Mucosa of rectum (tissue), 2 donors: ENCODE data around the gene PDE4B.
A peak's percentile ranks its signal among the peaks of the same experiment; 100 is the strongest.

Source experiments
- H3K27ac ChIP-seq, 2 donors: one replicate each; pipeline ENCODE4 v1.7.0; 2013; ENCODE audit warnings: inconsistent platforms in 2 of 2, low read depth in 2 of 2, low read length in 2 of 2
- H3K27me3 ChIP-seq, 2 donors: one replicate each; pipeline ENCODE4 v1.7.0; 2013; ENCODE audit warnings: low read length in 2 of 2; ENCODE audit not compliant: control insufficient read depth in 2 of 2, insufficient read depth in 2 of 2
- H3K36me3 ChIP-seq, 2 donors: one replicate each; pipeline ENCODE4 v1.7.0; 2013; ENCODE audit warnings: low read length in 2 of 2; ENCODE audit not compliant: control insufficient read depth in 2 of 2, insufficient read depth in 2 of 2
- H3K4me1 ChIP-seq, 2 donors: one replicate each; pipeline ENCODE4 v1.7.0; 2013; ENCODE audit warnings: low read length in 2 of 2, mild to moderate bottlenecking in 1 of 2; ENCODE audit not compliant: control insufficient read depth in 2 of 2, insufficient read depth in 2 of 2
- H3K4me3 ChIP-seq, 2 donors: one replicate each; pipeline ENCODE4 v1.7.0; 2013; ENCODE audit warnings: low read length in 2 of 2
- H3K9ac ChIP-seq, 2 donors: one replicate each; pipeline ENCODE4 v1.7.0; 2013; ENCODE audit warnings: low read length in 2 of 2, low read depth in 1 of 2, mild to moderate bottlenecking in 1 of 2
- H3K9me3 ChIP-seq, 2 donors: one replicate each; pipeline ENCODE4 v1.7.0; 2013; ENCODE audit warnings: low read length in 2 of 2; ENCODE audit not compliant: control insufficient read depth in 2 of 2
- donor health status: healthy.
- donor health status: Normal muscosa, but diverticular disease.

PDE4B gene

GRCh38 chr1:66341446-66342089 lies 548.9 kb downstream of the PDE4B start:
- H3K27me3 ChIP-seq, result no peaks in the 10 kb centered on the region
- H3K27ac ChIP-seq, result no peak overlapping the region
- no peak overlapping the region for H3K4me3 ChIP-seq
- no peaks in the 10 kb centered on the region for H3K4me1 ChIP-seq
- no peaks in the 10 kb centered on the region for H3K36me3 ChIP-seq
- no peaks in the 10 kb centered on the region for H3K9me3 ChIP-seq
- H3K9ac ChIP-seq, result no peak overlapping the region

DNA sequence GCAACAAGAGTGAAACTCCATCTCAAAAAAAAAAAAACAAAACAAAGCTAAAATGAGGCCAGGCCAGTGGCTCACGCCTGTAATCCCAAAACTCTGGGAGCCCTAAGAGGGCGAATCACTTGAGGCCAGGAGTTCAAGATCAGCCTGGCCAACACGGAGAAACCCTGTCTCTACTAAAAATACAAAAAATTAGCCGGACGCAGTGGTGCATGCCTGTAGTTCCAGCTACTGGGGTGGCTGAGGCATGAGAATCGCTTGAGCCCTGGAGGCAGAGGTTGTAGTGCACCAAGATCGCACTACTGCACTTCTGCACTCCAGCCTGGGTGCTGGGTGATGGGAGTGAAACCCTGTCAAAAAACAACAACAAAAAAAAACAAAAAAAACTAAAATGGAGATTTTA lies 550.0 kb downstream of the PDE4B start:
- H3K36me3 ChIP-seq, result no peaks in the 10 kb centered on the region
- no peak overlapping the region for H3K9ac ChIP-seq
- H3K4me1 ChIP-seq, result no peaks in the 10 kb centered on the region
- H3K27me3 ChIP-seq, result no peaks in the 10 kb centered on the region
- H3K27ac ChIP-seq, result no peak overlapping the region
- H3K4me3 ChIP-seq, result no peak overlapping the region
- no peaks in the 10 kb centered on the region for H3K9me3 ChIP-seq

DNA sequence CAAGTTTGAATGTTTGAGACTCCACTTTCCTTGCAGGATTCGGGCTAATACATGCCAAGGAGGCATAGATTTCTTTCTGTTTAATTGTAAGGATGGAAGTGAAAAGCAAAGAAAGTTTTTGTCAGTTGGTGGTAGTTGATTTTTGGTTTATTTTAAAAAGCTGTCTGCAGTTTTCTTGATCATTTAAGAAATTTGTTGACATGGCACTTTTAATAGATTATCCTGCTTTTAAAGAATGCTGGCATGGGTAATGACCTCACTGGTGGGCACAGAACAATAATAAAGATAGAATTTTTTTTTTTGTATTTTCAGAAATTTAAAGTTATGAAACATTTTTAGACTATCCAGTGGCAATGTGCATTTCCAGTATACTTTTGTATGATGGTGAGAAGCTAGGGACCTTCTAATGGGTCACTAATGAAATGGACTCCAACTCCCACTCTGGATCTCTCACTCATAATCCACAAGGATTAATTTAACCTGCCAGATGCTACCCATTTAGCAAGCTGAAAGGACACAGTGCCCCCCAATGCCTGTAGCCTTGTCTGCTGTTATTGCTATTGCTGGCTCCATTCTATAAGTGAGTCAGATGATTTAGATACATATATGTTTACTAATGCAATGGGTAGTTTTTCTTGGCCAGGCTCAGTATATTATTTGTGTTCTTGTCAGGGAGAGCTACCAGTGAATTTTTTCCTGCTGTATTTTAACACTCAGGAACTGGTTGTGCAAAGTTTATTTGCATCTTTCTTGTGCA lies 551.1 kb downstream of the PDE4B start:
- no peaks in the 10 kb centered on the region for H3K36me3 ChIP-seq
- no peaks in the 10 kb centered on the region for H3K27me3 ChIP-seq
- no peaks in the 10 kb centered on the region for H3K9me3 ChIP-seq
- no peaks in the 10 kb centered on the region for H3K4me1 ChIP-seq
- H3K9ac ChIP-seq, result no peak overlapping the region
- H3K4me3 ChIP-seq, result no peak overlapping the region
- H3K27ac ChIP-seq, result no peak overlapping the region

DNA sequence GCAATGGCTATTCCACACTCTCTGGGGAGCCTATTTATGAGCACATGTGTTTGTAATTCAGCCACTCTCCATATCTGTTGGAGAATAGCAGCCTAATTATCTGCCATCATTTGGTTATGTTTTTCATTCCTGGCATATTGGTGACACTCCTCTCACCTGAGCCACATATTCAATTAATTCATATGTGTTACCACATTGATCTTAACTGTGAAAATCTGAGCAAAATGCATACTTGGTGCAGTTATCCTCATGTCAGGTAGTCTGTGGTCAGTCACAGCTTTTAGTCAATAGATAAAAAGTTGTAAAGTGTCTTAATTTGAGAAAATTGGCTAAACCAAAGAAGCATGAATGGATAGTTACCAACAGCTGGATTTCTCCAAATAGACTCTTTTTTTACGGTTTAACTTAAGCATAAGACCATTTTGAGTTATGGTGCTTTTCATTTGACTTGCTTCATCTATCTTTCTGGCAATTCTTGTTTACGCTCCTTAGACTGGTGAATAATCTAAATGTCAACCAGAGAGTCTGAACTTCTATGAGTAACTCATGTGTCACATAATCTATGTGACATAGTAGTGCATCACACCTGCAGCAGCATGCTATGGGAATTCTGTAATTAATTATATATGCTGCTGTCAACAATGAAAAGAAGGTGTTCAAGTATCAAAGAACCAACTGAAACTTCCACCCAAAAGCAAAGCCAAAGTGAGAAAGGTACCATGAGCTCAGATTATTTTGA lies 553.5 kb downstream of the PDE4B start:
- H3K9me3 ChIP-seq, result no peaks in the 10 kb centered on the region
- H3K4me1 ChIP-seq, result peaks cover 3 to 13% of the 10 kb centered on the region in 2 donors
- H3K9ac ChIP-seq, result no peak overlapping the region
- H3K4me3 ChIP-seq, result no peak overlapping the region
- no peaks in the 10 kb centered on the region for H3K36me3 ChIP-seq
- no peaks in the 10 kb centered on the region for H3K27me3 ChIP-seq
- no peak overlapping the region for H3K27ac ChIP-seq

DNA sequence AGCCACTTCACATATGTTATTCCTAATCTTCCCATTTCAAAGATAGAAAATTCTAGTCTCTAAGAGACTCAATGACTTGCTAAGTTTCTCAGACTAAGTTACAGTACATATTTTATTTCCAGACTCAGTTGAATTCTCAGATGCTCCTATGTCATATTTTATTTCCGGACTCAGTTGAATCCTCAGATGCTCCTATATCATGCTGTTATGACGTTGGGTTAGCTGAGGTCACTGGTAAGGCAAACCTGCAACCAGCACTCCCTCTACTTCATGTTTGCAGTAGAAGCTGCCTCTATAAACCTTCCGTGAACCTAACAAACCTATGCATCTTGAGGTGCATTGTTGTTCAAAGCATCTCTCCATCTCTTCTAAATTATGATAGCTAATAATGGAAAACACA lies 554.2 kb downstream of the PDE4B start:
- Histone ChIP-seq H3K27ac (no peak overlapping the region), H3K9ac (no peak overlapping the region), H3K27me3 (no peaks in the 10 kb centered on the region), H3K36me3 (no peaks in the 10 kb centered on the region), H3K4me1 (peaks cover 7 to 13% of the 10 kb centered on the region in 2 donors), H3K9me3 (no peaks in the 10 kb centered on the region), H3K4me3 (no peak overlapping the region)

GRCh38 chr1:66348776-66349175 lies 556.1 kb downstream of the PDE4B start:
- peaks cover 15 to 23% of the 10 kb centered on the region in 2 donors for H3K4me1 ChIP-seq
- H3K27ac ChIP-seq, result no peak overlapping the region
- H3K4me3 ChIP-seq, result no peak overlapping the region
- no peaks in the 10 kb centered on the region for H3K36me3 ChIP-seq
- H3K27me3 ChIP-seq, result no peaks in the 10 kb centered on the region
- no peak overlapping the region for H3K9ac ChIP-seq
- no peaks in the 10 kb centered on the region for H3K9me3 ChIP-seq

DNA sequence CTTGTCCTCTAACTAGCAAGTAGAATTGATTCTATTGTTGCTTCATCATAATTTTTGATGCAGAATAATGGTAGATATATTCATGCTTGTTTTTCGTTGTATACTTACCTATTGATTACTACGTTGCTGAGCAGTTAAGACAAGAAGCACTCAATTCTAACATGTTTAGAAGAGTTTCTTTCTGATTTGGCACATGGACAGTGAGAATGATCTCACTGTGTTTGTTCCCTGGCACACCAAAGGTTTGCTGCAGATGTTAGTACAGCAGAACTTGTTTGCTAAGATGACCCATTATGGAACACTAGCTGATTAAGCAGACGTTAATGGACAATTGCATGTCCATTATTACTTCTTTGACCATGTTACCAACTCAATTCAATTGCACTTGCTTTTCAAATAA lies 556.5 kb downstream of the PDE4B start:
- Histone ChIP-seq H3K9ac (no peak overlapping the region), H3K4me1 (peaks cover 15 to 23% of the 10 kb centered on the region in 2 donors), H3K4me3 (peak overlapping the region in 1 of 2 donors; percentile 27), H3K36me3 (no peaks in the 10 kb centered on the region), H3K27me3 (no peaks in the 10 kb centered on the region), H3K27ac (peak overlapping the region; percentile 21 to 69), H3K9me3 (no peaks in the 10 kb centered on the region)

DNA sequence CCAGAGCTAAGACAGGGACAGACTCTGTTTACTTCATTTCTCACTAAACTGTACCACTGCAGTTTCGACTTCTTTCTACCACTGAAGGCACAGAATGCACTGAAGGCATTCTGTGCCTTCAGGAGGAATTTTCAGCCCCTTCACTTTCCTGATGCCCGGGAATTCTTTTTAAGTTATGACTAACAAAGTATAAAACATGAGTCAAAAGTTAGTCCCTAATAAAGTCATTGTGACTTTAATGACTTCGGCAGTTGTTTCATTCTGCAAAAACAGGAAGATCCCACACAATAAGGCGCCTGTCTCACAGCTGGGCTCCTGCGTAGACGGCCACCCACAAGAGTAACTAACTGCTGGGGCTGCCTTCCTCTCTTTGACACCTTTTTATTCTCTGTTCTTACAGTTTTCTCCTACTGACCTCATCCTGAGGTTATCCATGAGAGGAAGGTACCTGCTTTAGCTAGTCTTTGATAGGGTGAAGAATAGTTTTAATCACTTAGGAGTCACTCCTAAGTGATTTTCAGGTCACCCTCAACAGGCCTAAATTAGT lies 557.4 kb downstream of the PDE4B start:
- Histone ChIP-seq H3K4me1 (peaks cover 15 to 23% of the 10 kb centered on the region in 2 donors), H3K27me3 (no peaks in the 10 kb centered on the region), H3K9ac (peak overlapping the region; percentile 28 to 36), H3K9me3 (no peaks in the 10 kb centered on the region), H3K4me3 (peak overlapping the region; percentile 27 to 29), H3K27ac (peak overlapping the region; percentile 69 to 74), H3K36me3 (no peaks in the 10 kb centered on the region)

GRCh38 chr1:66351478-66351877 lies 558.8 kb downstream of the PDE4B start:
- Histone ChIP-seq H3K9ac (no peak overlapping the region), H3K36me3 (no peaks in the 10 kb centered on the region), H3K4me1 (peaks cover 15 to 23% of the 10 kb centered on the region in 2 donors), H3K4me3 (no peak overlapping the region), H3K27ac (peak overlapping the region in 1 of 2 donors; percentile 31), H3K9me3 (no peaks in the 10 kb centered on the region), H3K27me3 (no peaks in the 10 kb centered on the region)

DNA sequence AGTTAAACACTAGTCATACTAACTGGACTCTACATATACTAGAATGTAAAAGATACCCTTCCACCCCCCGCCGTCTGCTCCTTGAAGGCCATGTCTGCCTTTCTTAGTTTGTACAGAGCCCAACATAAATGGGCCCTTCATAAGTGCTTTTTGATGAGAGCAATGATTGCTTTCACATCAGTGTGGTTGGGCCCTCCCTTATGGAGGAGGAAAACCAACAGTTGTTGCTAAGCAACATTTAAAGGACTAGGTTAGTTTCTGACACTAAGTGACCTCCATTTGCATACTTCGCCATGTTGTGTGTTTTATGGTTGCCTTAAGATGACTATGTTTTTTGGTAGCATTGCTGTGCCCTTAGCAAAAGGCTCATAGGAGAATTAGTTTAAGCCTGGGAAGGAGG lies 559.2 kb downstream of the PDE4B start:
- no peaks in the 10 kb centered on the region for H3K27me3 ChIP-seq
- H3K4me3 ChIP-seq, result peak overlapping the region in 1 of 2 donors; percentile 4
- H3K9ac ChIP-seq, result no peak overlapping the region
- H3K27ac ChIP-seq, result peak overlapping the region in 1 of 2 donors; percentile 31
- H3K9me3 ChIP-seq, result no peaks in the 10 kb centered on the region
- peaks cover 0 to 3% of the 10 kb centered on the region in 2 donors for H3K36me3 ChIP-seq
- peaks cover 15 to 23% of the 10 kb centered on the region in 2 donors for H3K4me1 ChIP-seq
